ENCODE measurements around the gene WDHD1. TPM values are rescaled to one million over a fixed set of nuclear protein-coding genes. Genes with fewer than 3 reads are reported as not detected.

WDHD1 gene
- total RNA-seq, 1 experiment from 2014 or later, result 45.9 TPM

DNA sequence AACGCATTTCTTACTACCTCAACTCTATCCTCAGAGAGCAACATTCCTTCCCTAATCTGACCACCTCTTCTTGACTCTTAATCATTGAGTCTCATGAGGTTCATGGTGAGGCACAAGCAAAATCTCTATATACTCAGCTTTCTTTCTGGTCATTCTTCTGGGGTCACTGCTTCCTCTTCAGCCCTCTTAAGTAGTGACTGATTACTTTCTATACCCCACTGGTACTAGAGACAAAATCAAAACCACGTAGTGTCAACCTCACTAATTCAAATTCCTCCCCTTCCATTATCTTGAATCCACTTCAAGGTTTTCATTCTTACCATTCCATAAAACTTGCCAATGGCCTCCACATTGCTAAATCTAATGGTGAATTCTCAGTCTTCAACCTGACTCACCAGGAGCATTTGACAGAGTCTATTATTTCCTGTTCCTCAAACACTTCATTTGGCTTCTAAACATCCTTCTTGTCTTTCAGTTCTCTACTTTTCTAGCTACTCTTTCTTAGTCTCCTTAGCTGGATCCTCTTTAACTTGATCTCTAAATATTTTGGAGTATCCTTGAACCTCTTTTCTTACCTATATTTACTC is 6.8 kb downstream of the WDHD1 start:
- no peak overlapping the region for H3K9ac ChIP-seq (ENCODE audit: low read length)
- CTCF ChIA-PET, result no interaction called here
- H3K27ac ChIP-seq (ENCODE audit: low read length), result no peak overlapping the region
- H3K36me3 ChIP-seq (ENCODE audit: low read depth, low read length), result peaks cover 30% of the 10 kb centered on the region
- intact Hi-C loops (cut with micrococcal nuclease), result no loop called here
- no peak for ATAC-seq
- H3K9me3 ChIP-seq (ENCODE audit: low read length), result no peaks in the 10 kb centered on the region
- TF ChIP-seq EZH2phosphoT487 (IDR thresholded peaks at IDR 0.05; ENCODE audit: borderline replicate concordance, low read length), result no peak
- no peak for TF ChIP-seq EZH2 (IDR thresholded peaks at IDR 0.05; ENCODE audit: low read length, unreplicated experiment)
- TF ChIP-seq, protein P1, sequence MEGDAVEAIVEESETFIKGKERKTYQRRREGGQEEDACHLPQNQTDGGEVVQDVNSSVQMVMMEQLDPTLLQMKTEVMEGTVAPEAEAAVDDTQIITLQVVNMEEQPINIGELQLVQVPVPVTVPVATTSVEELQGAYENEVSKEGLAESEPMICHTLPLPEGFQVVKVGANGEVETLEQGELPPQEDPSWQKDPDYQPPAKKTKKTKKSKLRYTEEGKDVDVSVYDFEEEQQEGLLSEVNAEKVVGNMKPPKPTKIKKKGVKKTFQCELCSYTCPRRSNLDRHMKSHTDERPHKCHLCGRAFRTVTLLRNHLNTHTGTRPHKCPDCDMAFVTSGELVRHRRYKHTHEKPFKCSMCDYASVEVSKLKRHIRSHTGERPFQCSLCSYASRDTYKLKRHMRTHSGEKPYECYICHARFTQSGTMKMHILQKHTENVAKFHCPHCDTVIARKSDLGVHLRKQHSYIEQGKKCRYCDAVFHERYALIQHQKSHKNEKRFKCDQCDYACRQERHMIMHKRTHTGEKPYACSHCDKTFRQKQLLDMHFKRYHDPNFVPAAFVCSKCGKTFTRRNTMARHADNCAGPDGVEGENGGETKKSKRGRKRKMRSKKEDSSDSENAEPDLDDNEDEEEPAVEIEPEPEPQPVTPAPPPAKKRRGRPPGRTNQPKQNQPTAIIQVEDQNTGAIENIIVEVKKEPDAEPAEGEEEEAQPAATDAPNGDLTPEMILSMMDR (conservative IDR thresholded peaks at IDR 0.05; ENCODE audit: low read depth, low read length), result no peak
- H3K79me2 ChIP-seq (ENCODE audit: low read length), result peaks cover 45% of the 10 kb centered on the region
- BruUV-seq (replicated peaks), result no TSS peak
- no peak overlapping the region for H3K4me3 ChIP-seq (ENCODE audit: low read length)
- POLR2A ChIA-PET (ENCODE audit: unreplicated experiment), result no interaction called here
- no peaks in the 10 kb centered on the region for H3K27me3 ChIP-seq (ENCODE audit: low read length)
- no peak for DNase-seq
- H3F3A ChIP-seq (ENCODE audit: low read length, unreplicated experiment), result no peaks in the 10 kb centered on the region
- H2AFZ ChIP-seq (ENCODE audit: low read length), result no peak overlapping the region
- H3K4me1 ChIP-seq (ENCODE audit: insufficient read depth, low read length), result peaks cover 9% of the 10 kb centered on the region
- no peaks in the 10 kb centered on the region for H4K20me1 ChIP-seq (ENCODE audit: low read length)
- no peaks in the 10 kb centered on the region for H3K9me2 ChIP-seq (replicated peaks; ENCODE audit: low read length)
- H3K4me2 ChIP-seq (ENCODE audit: low read length), result no peak overlapping the region

DNA sequence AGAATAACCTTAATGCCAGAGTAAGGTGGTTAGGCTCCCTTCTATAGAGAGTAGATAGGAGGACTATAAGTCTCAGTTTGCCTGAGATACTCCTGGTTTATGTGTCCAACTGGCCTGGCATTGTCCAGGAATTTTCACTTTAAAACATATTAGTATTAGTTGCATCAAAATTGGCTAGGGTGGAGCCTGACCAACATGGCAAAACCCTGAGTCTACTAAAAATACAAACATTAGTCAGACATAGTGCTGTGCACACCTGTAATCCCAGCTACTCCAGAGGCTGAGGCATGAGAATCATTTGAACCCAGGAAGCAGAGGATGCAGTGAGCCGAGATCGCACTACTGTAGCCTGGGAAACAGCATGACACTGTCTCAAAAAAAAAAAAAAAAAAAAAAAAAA is 11.9 kb downstream of the WDHD1 start:
- H3K4me2 ChIP-seq (ENCODE audit: low read length), result 0 out of 2 replicates have a peak overlapping the region, but pooled peaks have one; percentile 1
- DNase-seq, result peak; percentile 59
- H3K4me3 ChIP-seq (ENCODE audit: low read length), result no peak overlapping the region
- TF ChIP-seq EZH2 (IDR thresholded peaks at IDR 0.05; ENCODE audit: low read length, unreplicated experiment) (no peak), EZH2phosphoT487 (IDR thresholded peaks at IDR 0.05; ENCODE audit: borderline replicate concordance, low read length) (no peak)
- TF ChIP-seq, protein P1 (conservative IDR thresholded peaks at IDR 0.05; ENCODE audit: low read depth, low read length), result no peak
- intact Hi-C loops (cut with micrococcal nuclease), result no loop called here
- no peaks in the 10 kb centered on the region for H3F3A ChIP-seq (ENCODE audit: low read length, unreplicated experiment)
- no peak overlapping the region for H2AFZ ChIP-seq (ENCODE audit: low read length)
- H4K20me1 ChIP-seq (ENCODE audit: low read length), result no peaks in the 10 kb centered on the region
- peaks cover 9% of the 10 kb centered on the region for H3K4me1 ChIP-seq (ENCODE audit: insufficient read depth, low read length)
- POLR2A ChIA-PET (ENCODE audit: unreplicated experiment), result interaction anchor here (0.6 kb wide), 1 partner anchor 33 kb away, joined by 7 read pairs; no protein-coding TSS in a partner anchor
- BruUV-seq (replicated peaks), result no TSS peak
- H3K27me3 ChIP-seq (ENCODE audit: low read length), result no peaks in the 10 kb centered on the region
- no peaks in the 10 kb centered on the region for H3K9me2 ChIP-seq (replicated peaks; ENCODE audit: low read length)
- peak; percentile 95 for ATAC-seq
- H3K9me3 ChIP-seq (ENCODE audit: low read length), result no peaks in the 10 kb centered on the region
- H3K9ac ChIP-seq (ENCODE audit: low read length), result no peak overlapping the region
- peaks cover 36% of the 10 kb centered on the region for H3K36me3 ChIP-seq (ENCODE audit: low read depth, low read length)
- H3K79me2 ChIP-seq (ENCODE audit: low read length), result peaks cover 19% of the 10 kb centered on the region; the same call in 1 of the 2 replicates
- CTCF ChIA-PET, result interaction anchor here (0.6 kb wide), 2 partner anchors 12 to 37 kb away, joined by 6 to 7 read pairs; partner anchors contain the start of genes MAPK1IP1L and SOCS4
- no peak overlapping the region for H3K27ac ChIP-seq (ENCODE audit: low read length)

DNA sequence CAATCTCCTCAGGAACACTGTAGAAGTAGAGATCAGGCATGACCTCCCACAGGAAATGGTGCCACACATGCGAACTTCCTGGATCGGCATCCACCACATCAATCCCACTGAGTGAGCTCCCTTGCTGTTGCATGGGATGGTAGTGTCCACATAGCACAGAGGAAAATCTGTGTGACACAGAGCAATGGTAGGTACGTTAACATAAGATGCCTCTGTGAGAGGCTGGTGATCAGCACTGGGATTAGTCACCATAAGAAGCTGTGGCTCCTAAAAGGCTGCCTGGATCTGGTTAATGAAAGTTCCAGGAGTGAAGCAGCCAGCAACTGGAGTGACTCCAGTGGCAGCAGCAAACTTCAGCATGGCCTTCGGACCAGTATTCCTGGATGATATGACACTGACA is 21.8 kb downstream of the WDHD1 start:
- no peak overlapping the region for H3K4me3 ChIP-seq (ENCODE audit: low read length)
- no TSS peak for BruUV-seq (replicated peaks)

More for the DNA sequence above, 21.8 kb downstream of the WDHD1 start:
- Histone ChIP-seq H3K4me2 (ENCODE audit: low read length) (no peak overlapping the region), H3K9me3 (ENCODE audit: low read length) (no peaks in the 10 kb centered on the region), H3K9ac (ENCODE audit: low read length) (no peak overlapping the region), H3F3A (ENCODE audit: low read length, unreplicated experiment) (no peaks in the 10 kb centered on the region), H3K27ac (ENCODE audit: low read length) (no peak overlapping the region), H3K27me3 (ENCODE audit: low read length) (no peaks in the 10 kb centered on the region), H3K4me1 (ENCODE audit: insufficient read depth, low read length) (no peaks in the 10 kb centered on the region), H2AFZ (ENCODE audit: low read length) (no peak overlapping the region), H3K79me2 (ENCODE audit: low read length) (no peaks in the 10 kb centered on the region), H4K20me1 (ENCODE audit: low read length) (no peaks in the 10 kb centered on the region), H3K9me2 (replicated peaks; ENCODE audit: low read length) (no peaks in the 10 kb centered on the region), H3K36me3 (ENCODE audit: low read depth, low read length) (peaks cover 61% of the 10 kb centered on the region)
- ATAC-seq (no peak), DNase-seq (no peak)
- ChIA-PET POLR2A (ENCODE audit: unreplicated experiment) (no interaction called here), CTCF (no interaction called here)
- TF ChIP-seq EZH2phosphoT487 (IDR thresholded peaks at IDR 0.05; ENCODE audit: borderline replicate concordance, low read length) (no peak), EZH2 (IDR thresholded peaks at IDR 0.05; ENCODE audit: low read length, unreplicated experiment) (no peak)
- TF ChIP-seq, protein P1 (conservative IDR thresholded peaks at IDR 0.05; ENCODE audit: low read depth, low read length), result no peak
- intact Hi-C loops (cut with micrococcal nuclease), result no loop called here

Measured in PC-3 (cell line).